H9 (cell line): ENCODE measurements around the gene MYOM3. TPM values are rescaled to one million over a fixed set of nuclear protein-coding genes. Genes with fewer than 3 reads are reported as not detected.

Experiments
- DNase-seq: peaks from one replicate; pipeline ENCODE4 v3.0.0-alpha.2; 2017
- H2AFZ ChIP-seq: one replicate; pipeline ENCODE4 v1.6.1; 2013; ENCODE audit warnings: mild to moderate bottlenecking, low read length, control low read depth, moderate library complexity
- H2AK5ac ChIP-seq: 2 replicates; pipeline ENCODE4 v1.6.1; 2013; ENCODE audit warnings: low read length, control low read depth, mixed read lengths; ENCODE audit not compliant: insufficient read length
- H2BK120ac ChIP-seq: one replicate; pipeline ENCODE4 v1.6.1; 2013; ENCODE audit warnings: low read depth, mild to moderate bottlenecking, low read length, control low read depth, inconsistent platforms; ENCODE audit not compliant: poor library complexity, severe bottlenecking
- H2BK12ac ChIP-seq: 2 replicates; pipeline ENCODE4 v1.6.1; 2013; ENCODE audit warnings: low read length, control low read depth, mixed read lengths, low read depth; ENCODE audit not compliant: insufficient read length
- H2BK15ac ChIP-seq: 2 replicates; pipeline ENCODE4 v1.6.1; 2013; ENCODE audit warnings: low read depth, low read length, control low read depth
- H2BK20ac ChIP-seq: one replicate; pipeline ENCODE4 v1.6.1; 2013; ENCODE audit warnings: low read depth, mild to moderate bottlenecking, low read length, control low read depth, inconsistent platforms; ENCODE audit not compliant: poor library complexity, severe bottlenecking
- H2BK5ac ChIP-seq: 2 replicates; pipeline ENCODE4 v1.6.1; 2013; ENCODE audit warnings: low read length, control low read depth, mixed read lengths; ENCODE audit not compliant: insufficient read length
- H3K14ac ChIP-seq: 2 replicates; pipeline ENCODE4 v1.6.1; 2013; ENCODE audit warnings: low read length, control low read depth; ENCODE audit not compliant: insufficient read depth
- H3K18ac ChIP-seq: 2 replicates; pipeline ENCODE4 v1.6.1; 2013; ENCODE audit warnings: low read depth, mild to moderate bottlenecking, mixed read lengths, low read length, control low read depth; ENCODE audit not compliant: insufficient read length
- H3K23ac ChIP-seq: 2 replicates; pipeline ENCODE4 v1.6.1; 2013; ENCODE audit warnings: low read length, control low read depth, mixed read lengths, low read depth; ENCODE audit not compliant: insufficient read length
- H3K23me2 ChIP-seq: 2 replicates; pipeline ENCODE4 v1.6.1; 2013; ENCODE audit warnings: low read depth, mild to moderate bottlenecking, mixed read lengths, low read length, control low read depth; ENCODE audit not compliant: insufficient read length, poor library complexity, severe bottlenecking
- H3K27ac ChIP-seq: 2 replicates; pipeline ENCODE4 v1.5.1; 2013; ENCODE audit warnings: low read length, control low read depth, mixed read lengths, low read depth; ENCODE audit not compliant: insufficient read length
- H3K27me3 ChIP-seq: 2 replicates; pipeline ENCODE4 v1.6.1; 2013; ENCODE audit warnings: low read length, control low read depth, inconsistent platforms; ENCODE audit not compliant: insufficient read depth
- H3K4ac ChIP-seq: 2 replicates; pipeline ENCODE4 v1.6.1; 2013; ENCODE audit warnings: low read depth, mild to moderate bottlenecking, control low read depth, inconsistent platforms, low read length, moderate library complexity
- H3K4me1 ChIP-seq: 2 replicates; pipeline ENCODE4 v1.6.1; 2013; ENCODE audit warnings: low read length, control low read depth, inconsistent platforms; ENCODE audit not compliant: insufficient read depth
- H3K4me2 ChIP-seq: 2 replicates; pipeline ENCODE4 v1.6.1; 2013; ENCODE audit warnings: low read length, control low read depth, mixed read lengths; ENCODE audit not compliant: insufficient read length, insufficient read depth
- H3K56ac ChIP-seq: 2 replicates; pipeline ENCODE4 v1.6.1; 2013; ENCODE audit warnings: low read depth, mild to moderate bottlenecking, mixed read lengths, low read length, control low read depth; ENCODE audit not compliant: insufficient read length
- H3K79me1 ChIP-seq: 2 replicates; pipeline ENCODE4 v1.6.1; 2013; ENCODE audit warnings: low read depth, mild to moderate bottlenecking, moderate library complexity, low read length, control low read depth, inconsistent platforms; ENCODE audit not compliant: insufficient read depth, poor library complexity, severe bottlenecking
- H3K79me2 ChIP-seq: 2 replicates; pipeline ENCODE4 v1.6.1; 2013; ENCODE audit warnings: low read length, control low read depth, inconsistent platforms; ENCODE audit not compliant: insufficient read depth
- H3K9ac ChIP-seq: 2 replicates; pipeline ENCODE4 v1.6.1; 2013; ENCODE audit warnings: low read length, control low read depth, mixed read lengths; ENCODE audit not compliant: insufficient read length; ENCODE audit errors: extremely low read depth
- H3K9me3 ChIP-seq: one replicate; pipeline ENCODE4 v1.6.1; 2013; ENCODE audit warnings: low read depth, low read length, inconsistent platforms; ENCODE audit not compliant: control insufficient read depth
- H3T11ph ChIP-seq: one replicate; pipeline ENCODE4 v1.6.1; 2013; ENCODE audit warnings: mild to moderate bottlenecking, low read length, control low read depth, inconsistent platforms
- H4K20me1 ChIP-seq: one replicate; pipeline ENCODE4 v1.6.1; 2013; ENCODE audit not compliant: control insufficient read depth, insufficient read length, insufficient read depth
- H4K5ac ChIP-seq: 2 replicates; pipeline ENCODE4 v1.6.1; 2013; ENCODE audit warnings: low read depth, mild to moderate bottlenecking, mixed read lengths, low read length, control low read depth; ENCODE audit not compliant: insufficient read length
- H4K8ac ChIP-seq: replicated peaks from 2 replicates; pipeline ENCODE4 v1.6.1; 2013; ENCODE audit warnings: low read length, control low read depth, mixed read lengths, low read depth; ENCODE audit not compliant: insufficient read length
- H4K91ac ChIP-seq: 2 replicates; pipeline ENCODE4 v1.6.1; 2013; ENCODE audit warnings: low read depth, mild to moderate bottlenecking, moderate library complexity, mixed read lengths, low read length, control low read depth; ENCODE audit not compliant: insufficient read length
- H3K27ac Mint-ChIP-seq, 3 experiments: 2 replicates in 2 of 3; 3 replicates in 1 of 3; pipeline ENCODE4 v1.8.0; 2020 to 2021; ENCODE audit warnings: mixed read lengths in 3 of 3, mild to moderate bottlenecking in 1 of 3, moderate library complexity in 1 of 3
- H3K27me3 Mint-ChIP-seq: 2 replicates; pipeline ENCODE4 v1.8.0; 2021; ENCODE audit warnings: low read depth, mild to moderate bottlenecking, moderate library complexity, mixed read lengths
- H3K36me3 Mint-ChIP-seq, 3 experiments: 2 replicates in 2 of 3; 3 replicates in 1 of 3; pipeline ENCODE4 v1.8.0; 2020 to 2021; ENCODE audit warnings: low read depth in 3 of 3, mixed read lengths in 3 of 3; ENCODE audit not compliant: insufficient read depth in 1 of 3
- H3K4me1 Mint-ChIP-seq, 2 experiments: 2 replicates each; pipeline ENCODE4 v1.8.0; 2020; ENCODE audit warnings: mixed read lengths in 2 of 2
- H3K4me3 Mint-ChIP-seq, 2 experiments: 2 replicates in 1 of 2; 3 replicates in 1 of 2; pipeline ENCODE4 v1.8.0; 2020 to 2021; ENCODE audit warnings: mild to moderate bottlenecking in 2 of 2, mixed read lengths in 2 of 2, moderate library complexity in 1 of 2
- H3K9me3 Mint-ChIP-seq, 2 experiments: 2 replicates in 1 of 2; 3 replicates in 1 of 2; pipeline ENCODE4 v1.8.0; 2020; ENCODE audit warnings: mild to moderate bottlenecking in 2 of 2, mixed read lengths in 2 of 2, moderate library complexity in 1 of 2
- WGBS: extraction: QIAGEN DNeasy Blood & Tissue Kit; methylation state at CpG from one replicate; pipeline ENCODE4 v1.1.7; 2013; ENCODE audit warnings: missing lambda C conversion rate, low lambda C conversion rate, mixed read lengths; ENCODE audit not compliant: insufficient read length; ENCODE audit errors: extremely low coverage; 5-methylcytosine and 5-hydroxymethylcytosine counted together
- total RNA-seq: library from RNA; stranded (reverse); gene quantifications from 2 replicates; pipeline ENCODE4 v1.2.1, GENCODE V29; 2021
- TF ChIP-seq, protein P1 (sequence below): fragments of 200-600 bp; sonication (generic); conservative IDR thresholded peaks from 3 replicates; pipeline ENCODE4 v1.8.0; 2021; ENCODE audit warnings: antibody characterized with exemption, mild to moderate bottlenecking

The MYOM3 gene
- total RNA-seq, 1 experiment from 2014 or later, result 0.11 TPM

DNA sequence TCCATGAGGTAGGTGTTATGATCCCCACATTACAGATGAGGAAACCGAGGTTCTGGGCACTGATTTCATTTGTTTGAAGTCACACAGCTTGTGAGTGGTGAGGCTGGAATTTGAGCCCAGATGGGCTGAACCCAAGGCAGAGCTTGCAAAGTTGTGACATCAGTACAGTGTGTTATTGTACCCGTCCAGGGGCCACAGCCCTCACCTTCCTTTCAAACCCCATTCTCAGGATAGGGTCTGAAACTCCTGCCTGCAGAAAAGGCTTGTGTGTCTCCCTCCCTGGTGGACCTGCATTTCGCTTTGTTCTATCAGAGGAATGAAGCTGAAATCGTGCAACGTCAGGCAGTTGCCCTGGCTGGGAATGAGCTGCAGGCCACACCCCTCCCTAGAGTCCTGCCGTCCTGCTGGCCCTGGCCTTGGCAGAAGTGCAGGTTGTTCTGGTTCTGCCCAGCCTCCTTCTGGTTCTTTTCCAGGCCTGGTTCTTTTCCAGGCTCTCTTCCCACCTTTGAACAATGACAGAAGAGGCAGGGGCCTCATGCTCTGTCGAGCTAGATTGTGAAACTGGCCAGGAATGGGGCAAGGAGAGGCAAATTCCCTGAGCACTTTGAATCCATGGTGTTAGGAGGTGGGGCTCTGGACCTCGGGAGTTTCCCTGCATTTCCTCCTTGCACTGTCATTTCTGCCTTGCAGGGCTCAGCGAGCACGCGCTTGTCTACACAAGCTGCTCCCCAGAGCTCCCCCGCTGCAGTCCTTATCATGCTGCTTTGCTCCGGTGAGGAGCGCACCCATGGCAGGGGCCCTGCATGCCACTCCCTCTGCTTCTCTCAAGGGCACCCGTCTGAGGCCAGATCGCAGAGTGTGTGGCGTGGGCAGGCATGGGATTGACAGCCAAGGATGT lies 8.2 kb upstream of the MYOM3 start:
- Histone ChIP-seq H4K8ac (no peak overlapping the region), H4K91ac (no peak overlapping the region), H2AFZ (no peak overlapping the region), H3K14ac (no peak overlapping the region), H3K27me3 (no peaks in the 10 kb centered on the region), H3K56ac (no peak overlapping the region), H3K4ac (no peak overlapping the region), H2BK20ac (no peak overlapping the region), H2BK12ac (no peak overlapping the region), H3K27ac (no peak overlapping the region), H3K79me2 (no peaks in the 10 kb centered on the region), H3T11ph (no peak overlapping the region), H2BK120ac (no peak overlapping the region), H3K18ac (no peak overlapping the region), H3K4me2 (no peak overlapping the region), H3K9ac (no peak overlapping the region), H3K23ac (no peak overlapping the region), H3K4me1 (no peaks in the 10 kb centered on the region), H4K5ac (no peak overlapping the region), H2AK5ac (no peak overlapping the region), H3K23me2 (no peaks in the 10 kb centered on the region), H3K79me1 (no peaks in the 10 kb centered on the region), H3K9me3 (no peaks in the 10 kb centered on the region), H2BK15ac (no peak overlapping the region), H2BK5ac (no peak overlapping the region), H4K20me1 (no peaks in the 10 kb centered on the region)
- Mint-ChIP-seq H3K27ac (no peak overlapping the region), H3K4me1 (peaks cover 14 to 15% of the 10 kb centered on the region in 2 experiments), H3K9me3 (no peaks in the 10 kb centered on the region), H3K4me3 (no peak overlapping the region), H3K27me3 (no peaks in the 10 kb centered on the region; the same call in none of the 2 replicates), H3K36me3 (no peaks in the 10 kb centered on the region)
- DNase-seq, result no peak
- WGBS, result no CpG with 5 or more reads among the region's 17 CpGs
- TF ChIP-seq, protein P1, sequence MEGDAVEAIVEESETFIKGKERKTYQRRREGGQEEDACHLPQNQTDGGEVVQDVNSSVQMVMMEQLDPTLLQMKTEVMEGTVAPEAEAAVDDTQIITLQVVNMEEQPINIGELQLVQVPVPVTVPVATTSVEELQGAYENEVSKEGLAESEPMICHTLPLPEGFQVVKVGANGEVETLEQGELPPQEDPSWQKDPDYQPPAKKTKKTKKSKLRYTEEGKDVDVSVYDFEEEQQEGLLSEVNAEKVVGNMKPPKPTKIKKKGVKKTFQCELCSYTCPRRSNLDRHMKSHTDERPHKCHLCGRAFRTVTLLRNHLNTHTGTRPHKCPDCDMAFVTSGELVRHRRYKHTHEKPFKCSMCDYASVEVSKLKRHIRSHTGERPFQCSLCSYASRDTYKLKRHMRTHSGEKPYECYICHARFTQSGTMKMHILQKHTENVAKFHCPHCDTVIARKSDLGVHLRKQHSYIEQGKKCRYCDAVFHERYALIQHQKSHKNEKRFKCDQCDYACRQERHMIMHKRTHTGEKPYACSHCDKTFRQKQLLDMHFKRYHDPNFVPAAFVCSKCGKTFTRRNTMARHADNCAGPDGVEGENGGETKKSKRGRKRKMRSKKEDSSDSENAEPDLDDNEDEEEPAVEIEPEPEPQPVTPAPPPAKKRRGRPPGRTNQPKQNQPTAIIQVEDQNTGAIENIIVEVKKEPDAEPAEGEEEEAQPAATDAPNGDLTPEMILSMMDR, result no peak
